ENCODE results near the gene NECTIN4. TPM values are rescaled to one million over a fixed set of nuclear protein-coding genes. Genes with fewer than 3 reads are reported as not detected.
"Not testable (repeated sequence)": the region's sequence is repeated elsewhere in the genome, so short reads cannot be mapped to it uniquely, and the experiment has no call there.

NECTIN4 gene
- total and polyA plus RNA-seq, 7 donors, result 0.01 to 0.03 TPM; not detected in 5

DNA sequence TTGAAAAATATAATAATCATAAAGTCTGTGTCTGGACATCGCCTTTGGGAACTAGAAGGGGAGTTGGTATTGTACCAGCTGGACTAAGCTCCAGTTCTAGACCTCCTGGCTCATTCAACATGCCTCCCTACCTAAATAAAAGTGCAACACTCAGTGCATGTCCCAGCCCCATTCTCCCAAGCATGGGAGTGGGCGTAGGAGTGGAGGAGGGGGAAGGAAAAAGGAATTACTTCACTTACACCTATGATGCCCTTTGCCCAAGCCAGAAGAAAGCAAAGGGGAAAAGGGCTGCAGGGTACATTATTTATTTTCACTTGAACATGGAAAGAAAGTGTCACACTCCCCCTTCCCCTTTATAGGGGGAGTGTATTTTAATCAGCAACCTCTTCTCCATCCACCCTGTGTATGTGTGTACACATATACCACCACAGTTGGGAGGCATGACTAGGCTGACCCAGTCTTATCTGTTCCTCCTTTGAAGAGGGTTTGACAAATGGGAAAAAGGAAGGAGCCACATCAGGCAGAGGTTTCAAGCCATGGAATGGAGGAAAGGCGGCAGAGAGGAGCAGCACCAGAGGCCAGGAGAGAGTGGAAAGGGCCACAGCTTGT lies 31.8 kb upstream of the NECTIN4 start:
- DNase-seq (no peak), ATAC-seq (no peak)
- H3K4me3 ChIP-seq, result no peak overlapping the region
- H3K27me3 ChIP-seq (ENCODE audit: insufficient read depth in 3 of 3, low read length in 2 of 3), result no peaks in the 10 kb centered on the region
- no peak for TF ChIP-seq CTCF (IDR thresholded peaks at IDR 0.05)
- no peaks in the 10 kb centered on the region for H3K9me3 ChIP-seq
- H3K27ac ChIP-seq, result no peak overlapping the region
- WGBS, 3 donors, result 88 to 91% (median 89%) methylated on average over 3 of the region's 3 CpGs
- peaks cover 0 to 69% of the 10 kb centered on the region in 2 donors for H3K36me3 ChIP-seq (ENCODE audit: insufficient read depth in 1 of 2, low read depth in 1 of 2)
- intact Hi-C loops (cut with DNase I), result no loop called here
- peaks cover 24% of the 10 kb centered on the region for H3K4me1 ChIP-seq

DNA sequence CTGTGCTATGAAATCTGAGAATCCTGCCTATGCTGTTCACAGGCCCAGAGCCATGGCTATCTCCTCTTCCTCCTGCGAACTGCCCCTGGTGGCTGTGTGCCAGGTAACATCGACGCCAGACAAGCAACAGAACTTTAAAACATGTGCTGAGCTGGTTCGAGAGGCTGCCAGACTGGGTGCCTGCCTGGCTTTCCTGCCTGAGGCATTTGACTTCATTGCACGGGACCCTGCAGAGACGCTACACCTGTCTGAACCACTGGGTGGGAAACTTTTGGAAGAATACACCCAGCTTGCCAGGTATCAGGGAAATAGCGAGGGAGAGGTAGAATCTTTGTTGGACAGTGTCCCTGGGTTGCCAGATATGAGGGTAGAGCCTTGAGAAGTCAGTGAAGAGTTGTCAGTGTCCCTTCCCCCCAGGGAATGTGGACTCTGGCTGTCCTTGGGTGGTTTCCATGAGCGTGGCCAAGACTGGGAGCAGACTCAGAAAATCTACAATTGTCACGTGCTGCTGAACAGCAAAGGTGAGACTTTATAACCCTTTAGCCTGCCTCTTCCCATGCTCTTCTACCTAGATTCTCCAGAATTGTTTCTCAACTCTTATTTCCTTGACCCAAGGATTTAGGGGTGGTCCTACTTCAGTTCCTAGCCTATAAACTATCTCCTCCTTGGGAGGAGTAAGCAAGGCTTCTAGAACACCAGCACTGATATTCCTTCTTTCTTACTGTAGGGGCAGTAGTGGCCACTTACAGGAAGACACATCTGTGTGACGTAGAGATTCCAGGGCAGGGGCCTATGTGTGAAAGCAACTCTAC lies 29.9 kb upstream of the NECTIN4 start:
- peak; percentile 34 for TF ChIP-seq CTCF (IDR thresholded peaks at IDR 0.05)
- H3K9me3 ChIP-seq, result no peaks in the 10 kb centered on the region
- H3K4me3 ChIP-seq, result peak overlapping the region; percentile 83
- peaks cover 42% of the 10 kb centered on the region for H3K4me1 ChIP-seq
- intact Hi-C loops (cut with DNase I), result no loop called here
- ATAC-seq (peak; percentile 9 to 52 (median 38)), DNase-seq (peak; percentile 56 to 64)
- H3K36me3 ChIP-seq (ENCODE audit: insufficient read depth in 1 of 2, low read depth in 1 of 2), result peaks cover 0 to 50% of the 10 kb centered on the region in 2 donors
- no peaks in the 10 kb centered on the region for H3K27me3 ChIP-seq (ENCODE audit: insufficient read depth in 3 of 3, low read length in 2 of 3)
- H3K27ac ChIP-seq, result peak overlapping the region; percentile 97
- 18 to 30% (median 18%) methylated on average over 10 of the region's 10 CpGs for WGBS, 3 donors

GRCh38 chr1:161117759-161118581 lies 28.6 kb upstream of the NECTIN4 start, which contains the start of the genes NIT1 and PFDN2:
Gene NIT1 (plus strand): TSS chr1:161118105. CDS start chr1:161118177, 72 bp downstream.
Gene PFDN2 (minus strand): TSS chr1:161118037. CDS start chr1:161118026, 11 bp downstream.
- peak; percentile 89 to 93 for DNase-seq
- no peaks in the 10 kb centered on the region for H3K9me3 ChIP-seq
- no peak for TF ChIP-seq CTCF (IDR thresholded peaks at IDR 0.05)
- no peaks in the 10 kb centered on the region for H3K27me3 ChIP-seq (ENCODE audit: insufficient read depth in 3 of 3, low read length in 2 of 3)
- peak within 1 kb of the TSS; percentile 83 for H3K4me3 ChIP-seq
- H3K36me3 ChIP-seq (ENCODE audit: insufficient read depth in 1 of 2, low read depth in 1 of 2), result peaks cover 0 to 37% of the 10 kb centered on the region in 2 donors
- ATAC-seq, result peak; percentile 82 to 91 (median 86)
- WGBS, 3 donors, result 0 to 1% (median 0%) methylated on average over 56 to 58 of the region's 58 CpGs
- H3K27ac ChIP-seq, result peak within 1 kb of the TSS; percentile 97
- intact Hi-C loops (cut with DNase I), result no loop called here
- H3K4me1 ChIP-seq, result peaks cover 54% of the 10 kb centered on the region

DNA sequence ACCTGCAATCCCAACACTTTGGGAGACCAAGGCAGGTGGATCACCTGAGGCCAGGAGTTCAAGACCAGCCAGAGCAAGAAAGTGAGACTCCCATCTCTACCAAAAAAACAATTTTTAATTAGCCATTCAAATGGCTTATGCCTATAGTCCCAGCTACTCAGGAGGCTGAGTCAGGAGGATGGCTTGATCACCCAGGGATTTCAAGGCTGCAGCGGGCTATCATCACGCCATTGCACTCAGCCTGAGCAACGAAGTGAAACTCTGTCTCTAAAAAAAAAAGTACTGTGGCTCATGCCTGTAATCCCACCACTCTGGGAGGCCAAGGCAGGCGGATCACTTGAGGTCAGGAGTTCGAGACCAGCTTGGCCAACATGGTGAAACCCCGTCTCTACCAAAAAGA lies 26.6 kb upstream of the NECTIN4 start:
- intact Hi-C loops (cut with DNase I); H3K9me3 ChIP-seq; H3K27me3 ChIP-seq (ENCODE audit: insufficient read depth in 3 of 3, low read length in 2 of 3); DNase-seq; ATAC-seq: not testable (repeated sequence)
- H3K27ac ChIP-seq, result peak overlapping the region; percentile 97
- 85 to 88% (median 87%) methylated on average over 6 of the region's 6 CpGs for WGBS, 3 donors
- peaks cover 3 to 17% of the 10 kb centered on the region in 2 donors for H3K36me3 ChIP-seq (ENCODE audit: insufficient read depth in 1 of 2, low read depth in 1 of 2)
- peak overlapping the region; percentile 83 for H3K4me3 ChIP-seq
- peaks cover 63% of the 10 kb centered on the region for H3K4me1 ChIP-seq
